Measurements from ENCODE around the gene TOMM34. TPM values are rescaled to one million over a fixed set of nuclear protein-coding genes. Genes with fewer than 3 reads are reported as not detected.

TOMM34 gene
- total and polyA plus RNA-seq, 4 experiments from 2014 or later: 7.6 to 23.4 (median 13.6) TPM

GRCh38 chr20:44963325-44964215 lies 3.4 kb upstream of the TOMM34 start:
- Histone ChIP-seq H3K36me3 (ENCODE audit: insufficient read depth, low read length) (no peaks in the 10 kb centered on the region), H3K4me1 (ENCODE audit: insufficient read depth, low read length) (peaks cover 36% of the 10 kb centered on the region), H3K27me3 (ENCODE audit: insufficient read depth, low read length) (no peaks in the 10 kb centered on the region), H3K4me3 (ENCODE audit: low read length in 2 of 2) (no peak overlapping the region), H3K9me3 (ENCODE audit: control insufficient read depth in 1 of 2, low read length in 2 of 2) (no peaks in the 10 kb centered on the region), H3K27ac (ENCODE audit: low read depth, low read length) (no peak overlapping the region)
- H3K4me1 Mint-ChIP-seq: peaks cover 29 to 70% (median 35%) of the 10 kb centered on the region in 4 donors
- peaks cover 11 to 30% of the 10 kb centered on the region in 2 donors for H3K36me3 Mint-ChIP-seq
- H3K27ac Mint-ChIP-seq: peak overlapping the region in 3 of 7 donors; percentile 42 to 51 (median 49)
- H3K4me3 Mint-ChIP-seq: peak overlapping the region in 2 of 8 donors; percentile 11 to 20
- ChIA-PET CTCF (ENCODE audit: partially characterized antibody) (interaction anchor here (1.1 to 7.5 kb wide), 6 partner anchors 8 to 50 kb away, joined by 3 to 63 read pairs (median 6); no protein-coding TSS in a partner anchor), POLR2A (ENCODE audit: partially characterized antibody) (interaction anchor here (1.3 to 8.4 kb wide), 3 partner anchors 14 to 23 kb away, joined by 3 to 246 read pairs (median 78); no protein-coding TSS in a partner anchor)
- H3K27me3 Mint-ChIP-seq: no peaks in the 10 kb centered on the region
- H3K9me3 Mint-ChIP-seq: peaks cover 0 to 2% (median 0%) of the 10 kb centered on the region in 8 donors
- intact Hi-C loops (cut with micrococcal nuclease): loop anchor here (10.0 kb wide), 1 partner anchor 749 kb away; the partner anchor contains the start of gene OSER1
- DNase-seq: no peak

GRCh38 chr20:44962483-44962882 lies 2.3 kb upstream of the TOMM34 start:
- H3K36me3 ChIP-seq (ENCODE audit: insufficient read depth, low read length): no peaks in the 10 kb centered on the region
- intact Hi-C loops (cut with micrococcal nuclease): loop anchor here (10.0 kb wide), 1 partner anchor 748 kb away; the partner anchor contains the start of gene OSER1
- ChIA-PET POLR2A (ENCODE audit: partially characterized antibody) (interaction anchor here (1.2 to 7.9 kb wide), 3 partner anchors 15 to 133 kb away, joined by 3 to 78 read pairs (median 5); no protein-coding TSS in a partner anchor), CTCF (ENCODE audit: partially characterized antibody) (interaction anchor here (1.0 to 7.5 kb wide), 7 partner anchors 9 to 130 kb away, joined by 3 to 63 read pairs (median 6); no protein-coding TSS in a partner anchor)
- Mint-ChIP-seq H3K4me3 (peak overlapping the region in 3 of 8 donors; percentile 14 to 39 (median 25)), H3K9me3 (peaks cover 0 to 2% (median 0%) of the 10 kb centered on the region in 8 donors), H3K36me3 (peaks cover 9 to 21% of the 10 kb centered on the region in 2 donors), H3K4me1 (peaks cover 35 to 71% (median 43%) of the 10 kb centered on the region in 4 donors), H3K27ac (no peak overlapping the region), H3K27me3 (no peaks in the 10 kb centered on the region)
- no peaks in the 10 kb centered on the region for H3K9me3 ChIP-seq (ENCODE audit: control insufficient read depth in 1 of 2, low read length in 2 of 2)
- H3K4me3 ChIP-seq (ENCODE audit: low read length in 2 of 2): no peak overlapping the region
- no peaks in the 10 kb centered on the region for H3K27me3 ChIP-seq (ENCODE audit: insufficient read depth, low read length)
- no peak for DNase-seq
- H3K27ac ChIP-seq (ENCODE audit: low read depth, low read length): no peak overlapping the region
- H3K4me1 ChIP-seq (ENCODE audit: insufficient read depth, low read length): peaks cover 42% of the 10 kb centered on the region

GRCh38 chr20:44961870-44962267 lies 1.7 kb upstream of the TOMM34 start:
- DNase-seq: no peak
- POLR2A ChIA-PET (ENCODE audit: partially characterized antibody): interaction anchor here (1.1 to 7.9 kb wide), 4 partner anchors 16 to 134 kb away, joined by 4 to 78 read pairs (median 10); partner anchors contain the start of gene YWHAB
- H3K4me3 Mint-ChIP-seq: peak overlapping the region in 2 of 8 donors; percentile 31 to 52

GRCh38 chr20:44961011-44961869 lies 1.0 kb upstream of the TOMM34 start:
- peaks cover 2% of the 10 kb centered on the region for H3K36me3 ChIP-seq (ENCODE audit: insufficient read depth, low read length)
- Mint-ChIP-seq H3K4me1 (peaks cover 39 to 60% (median 45%) of the 10 kb centered on the region in 4 donors), H3K27ac (peak overlapping the region in 5 of 7 donors; percentile 23 to 99 (median 95)), H3K4me3 (peak overlapping the region in 5 of 8 donors; percentile 36 to 100 (median 96)), H3K36me3 (peaks cover 7 to 12% of the 10 kb centered on the region in 2 donors), H3K9me3 (no peaks in the 10 kb centered on the region), H3K27me3 (no peaks in the 10 kb centered on the region)
- CTCF ChIA-PET (ENCODE audit: partially characterized antibody): interaction anchor here (0.8 to 5.3 kb wide), 9 partner anchors 10 to 135 kb away, joined by 3 to 28 read pairs (median 12); no protein-coding TSS in a partner anchor
- intact Hi-C loops (cut with micrococcal nuclease): loop anchor here (2.0 to 10.0 kb wide), 2 partner anchors 18 to 746 kb away; partner anchors contain the start of gene OSER1
- H3K4me3 ChIP-seq (ENCODE audit: low read length in 2 of 2): no peak overlapping the region
- H3K27ac ChIP-seq (ENCODE audit: low read depth, low read length): peak overlapping the region; percentile 66
- POLR2A ChIA-PET (ENCODE audit: partially characterized antibody): interaction anchor here (0.6 to 7.9 kb wide), 9 partner anchors 16 to 974 kb away, joined by 3 to 78 read pairs (median 4); partner anchors contain the start of gene YWHAB
- peaks cover 42% of the 10 kb centered on the region for H3K4me1 ChIP-seq (ENCODE audit: insufficient read depth, low read length)
- H3K9me3 ChIP-seq (ENCODE audit: control insufficient read depth in 1 of 2, low read length in 2 of 2): no peaks in the 10 kb centered on the region
- DNase-seq: no peak
- H3K27me3 ChIP-seq (ENCODE audit: insufficient read depth, low read length): no peaks in the 10 kb centered on the region

More at GRCh38 chr20:44961870-44962267, 1.7 kb upstream of the TOMM34 start:
- H3K27me3 ChIP-seq (ENCODE audit: insufficient read depth, low read length): no peaks in the 10 kb centered on the region
- Mint-ChIP-seq H3K27ac (peak overlapping the region in 2 of 7 donors; percentile 22 to 73), H3K4me1 (peaks cover 35 to 67% (median 44%) of the 10 kb centered on the region in 4 donors), H3K36me3 (peaks cover 7 to 16% of the 10 kb centered on the region in 2 donors), H3K27me3 (no peaks in the 10 kb centered on the region), H3K9me3 (peaks cover 0 to under 1% (median 0%) of the 10 kb centered on the region in 8 donors)
- no peak overlapping the region for H3K27ac ChIP-seq (ENCODE audit: low read depth, low read length)
- CTCF ChIA-PET (ENCODE audit: partially characterized antibody): interaction anchor here (1.1 to 7.5 kb wide), 7 partner anchors 10 to 73 kb away, joined by 4 to 63 read pairs (median 12); no protein-coding TSS in a partner anchor
- intact Hi-C loops (cut with micrococcal nuclease): loop anchor here (2.0 to 10.0 kb wide), 2 partner anchors 17 to 747 kb away; partner anchors contain the start of gene OSER1
- no peak overlapping the region for H3K4me3 ChIP-seq (ENCODE audit: low read length in 2 of 2)
- no peaks in the 10 kb centered on the region for H3K36me3 ChIP-seq (ENCODE audit: insufficient read depth, low read length)
- peaks cover 42% of the 10 kb centered on the region for H3K4me1 ChIP-seq (ENCODE audit: insufficient read depth, low read length)
- H3K9me3 ChIP-seq (ENCODE audit: control insufficient read depth in 1 of 2, low read length in 2 of 2): no peaks in the 10 kb centered on the region

- H3K27me3 Mint-ChIP-seq: no peaks in the 10 kb centered on the region
- no peaks in the 10 kb centered on the region for H3K9me3 Mint-ChIP-seq
- no peaks in the 10 kb centered on the region for H3K9me3 ChIP-seq (ENCODE audit: control insufficient read depth in 1 of 2, low read length in 2 of 2)
- peak overlapping the region; percentile 94 to 100 (median 98) for H3K4me3 Mint-ChIP-seq
- H3K27ac Mint-ChIP-seq: peak overlapping the region; percentile 84 to 98 (median 96)
- H3K4me1 ChIP-seq (ENCODE audit: insufficient read depth, low read length): peaks cover 32% of the 10 kb centered on the region
- H3K36me3 ChIP-seq (ENCODE audit: insufficient read depth, low read length): peaks cover 18% of the 10 kb centered on the region
- H3K4me3 ChIP-seq (ENCODE audit: low read length in 2 of 2): peak overlapping the region; percentile 54 to 67
- H3K27ac ChIP-seq (ENCODE audit: low read depth, low read length): peak overlapping the region; percentile 66
- POLR2A ChIA-PET (ENCODE audit: partially characterized antibody): interaction anchor here (1.0 to 7.9 kb wide), 8 partner anchors 11 to 136 kb away, joined by 3 to 78 read pairs (median 6); partner anchors contain the start of gene YWHAB
- CTCF ChIA-PET (ENCODE audit: partially characterized antibody): interaction anchor here (0.9 to 5.3 kb wide), 14 partner anchors 12 to 136 kb away, joined by 3 to 28 read pairs (median 5); partner anchors contain the start of gene YWHAB
- H3K4me1 Mint-ChIP-seq: peaks cover 34 to 48% (median 36%) of the 10 kb centered on the region in 4 donors
- intact Hi-C loops (cut with micrococcal nuclease): loop anchor here (2.0 to 10.0 kb wide), 3 partner anchors 19 to 745 kb away; partner anchors contain the start of gene OSER1
- peaks cover 20 to 23% of the 10 kb centered on the region in 2 donors for H3K36me3 Mint-ChIP-seq
- DNase-seq: peak; percentile 42 to 83 (median 44)
- no peaks in the 10 kb centered on the region for H3K27me3 ChIP-seq (ENCODE audit: insufficient read depth, low read length)
These were observed 527 bp downstream of the TOMM34 start for GRCh38 chr20:44959638-44960102.

Measured in CD4-positive, alpha-beta memory T cell (primary cell).